Subcutaneous adipose tissue (tissue), 4 donors: ENCODE results near the gene CCDC7. TPM values are rescaled to one million over a fixed set of nuclear protein-coding genes. Genes with fewer than 3 reads are reported as not detected.

ENCODE experiments used
- total RNA-seq, 4 donors: library from RNA; depleted of rRNA; stranded (reverse); fragments of >200 nt; gene quantifications; one replicate each; pipeline ENCODE4 v1.1.0, GENCODE V29; 2016
- TF ChIP-seq, protein P1 (sequence below): fragments of 450-650 bp; IDR thresholded peaks from one replicate; pipeline ENCODE4 v1.5.1; 2016; ENCODE audit warnings: low read depth, mild to moderate bottlenecking, control low read depth, antibody characterized with exemption, moderate library complexity

Gene CCDC7
- total RNA-seq, 4 donors from 2014 or later = 11.0 to 31.0 (median 27.5) TPM

DNA sequence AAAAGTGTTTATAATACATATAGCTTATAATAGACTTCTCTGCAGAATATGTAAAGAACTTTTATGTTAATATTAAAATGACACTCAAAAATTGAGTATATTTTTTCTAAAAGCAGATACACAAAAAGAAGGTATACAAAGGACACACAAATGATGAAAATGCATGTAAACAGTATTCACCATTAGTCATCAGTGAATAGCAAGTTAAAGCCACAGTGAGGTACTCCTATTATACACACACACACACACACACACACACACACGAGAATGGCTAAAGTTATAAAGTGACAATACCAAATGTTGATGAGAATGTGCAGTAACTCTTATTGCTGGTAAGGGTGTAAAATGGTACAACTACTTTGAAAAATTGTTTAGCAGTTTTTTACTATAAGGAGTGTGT lies 419.2 kb downstream of the CCDC7 start:
- TF ChIP-seq, protein P1, sequence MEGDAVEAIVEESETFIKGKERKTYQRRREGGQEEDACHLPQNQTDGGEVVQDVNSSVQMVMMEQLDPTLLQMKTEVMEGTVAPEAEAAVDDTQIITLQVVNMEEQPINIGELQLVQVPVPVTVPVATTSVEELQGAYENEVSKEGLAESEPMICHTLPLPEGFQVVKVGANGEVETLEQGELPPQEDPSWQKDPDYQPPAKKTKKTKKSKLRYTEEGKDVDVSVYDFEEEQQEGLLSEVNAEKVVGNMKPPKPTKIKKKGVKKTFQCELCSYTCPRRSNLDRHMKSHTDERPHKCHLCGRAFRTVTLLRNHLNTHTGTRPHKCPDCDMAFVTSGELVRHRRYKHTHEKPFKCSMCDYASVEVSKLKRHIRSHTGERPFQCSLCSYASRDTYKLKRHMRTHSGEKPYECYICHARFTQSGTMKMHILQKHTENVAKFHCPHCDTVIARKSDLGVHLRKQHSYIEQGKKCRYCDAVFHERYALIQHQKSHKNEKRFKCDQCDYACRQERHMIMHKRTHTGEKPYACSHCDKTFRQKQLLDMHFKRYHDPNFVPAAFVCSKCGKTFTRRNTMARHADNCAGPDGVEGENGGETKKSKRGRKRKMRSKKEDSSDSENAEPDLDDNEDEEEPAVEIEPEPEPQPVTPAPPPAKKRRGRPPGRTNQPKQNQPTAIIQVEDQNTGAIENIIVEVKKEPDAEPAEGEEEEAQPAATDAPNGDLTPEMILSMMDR = no peak

DNA sequence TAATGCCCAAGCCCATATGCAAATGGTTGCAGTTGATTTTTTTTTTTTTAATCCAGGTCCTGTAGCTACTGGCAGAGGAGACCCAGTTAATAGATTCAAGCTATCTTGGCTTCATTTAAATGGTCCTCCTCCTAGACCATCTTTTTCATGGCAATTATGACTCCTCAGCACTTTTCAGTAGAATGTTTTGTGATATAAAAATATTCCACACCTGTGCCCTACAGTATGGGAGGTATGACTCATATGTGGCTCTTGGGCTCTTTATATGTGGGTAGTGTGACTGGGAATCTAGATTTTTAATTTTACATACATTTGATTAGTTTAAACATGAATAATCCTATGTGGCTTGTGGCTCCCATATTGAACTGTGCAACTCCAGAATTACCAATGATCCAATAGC lies 432.0 kb downstream of the CCDC7 start:
- TF ChIP-seq, protein P1 = no peak

GRCh38 chr10:32878646-32879045 lies 432.7 kb downstream of the CCDC7 start:
- TF ChIP-seq, protein P1 = no peak

- TF ChIP-seq, protein P1 = no peak
Measured at GRCh38 chr10:32882076-32882475, 436.1 kb downstream of the CCDC7 start.

- TF ChIP-seq, protein P1 = no peak
Measured at GRCh38 chr10:32887481-32887880, 441.5 kb downstream of the CCDC7 start.

- TF ChIP-seq, protein P1 = no peak
Measured at GRCh38 chr10:32888161-32888927, 442.4 kb downstream of the CCDC7 start.

DNA sequence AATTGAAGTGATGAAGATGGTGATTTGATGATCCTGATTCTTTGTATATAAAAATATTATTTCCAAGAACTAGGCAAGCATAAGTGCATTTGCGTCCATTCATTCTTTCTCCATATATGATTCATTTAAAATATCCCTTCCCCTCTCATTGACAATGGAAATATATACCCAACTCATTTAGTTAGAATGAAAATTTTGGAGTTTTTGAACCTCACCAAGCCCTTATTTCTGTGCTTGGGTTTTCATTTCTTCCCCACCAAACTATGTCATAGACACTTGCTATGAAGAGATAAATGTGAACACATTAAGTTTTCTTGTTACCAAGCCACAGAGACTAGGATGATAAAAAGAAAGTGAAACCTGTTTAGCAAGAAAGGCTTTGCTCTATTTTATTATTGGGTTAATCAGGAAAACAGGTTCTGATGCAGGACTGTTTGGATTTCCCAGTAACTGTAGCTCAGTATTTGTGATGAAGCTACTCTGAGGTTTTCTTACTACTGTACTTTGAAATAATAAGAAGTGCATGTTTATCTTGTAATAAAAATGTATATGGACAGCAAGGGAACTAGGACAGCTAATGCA lies 443.8 kb downstream of the CCDC7 start:
- TF ChIP-seq, protein P1 = no peak
